Measurements from ENCODE around the gene EMCN.
"Not testable (repeated sequence)": the region's sequence is repeated elsewhere in the genome, so short reads cannot be mapped to it uniquely, and the experiment has no call there.

The EMCN gene

DNA sequence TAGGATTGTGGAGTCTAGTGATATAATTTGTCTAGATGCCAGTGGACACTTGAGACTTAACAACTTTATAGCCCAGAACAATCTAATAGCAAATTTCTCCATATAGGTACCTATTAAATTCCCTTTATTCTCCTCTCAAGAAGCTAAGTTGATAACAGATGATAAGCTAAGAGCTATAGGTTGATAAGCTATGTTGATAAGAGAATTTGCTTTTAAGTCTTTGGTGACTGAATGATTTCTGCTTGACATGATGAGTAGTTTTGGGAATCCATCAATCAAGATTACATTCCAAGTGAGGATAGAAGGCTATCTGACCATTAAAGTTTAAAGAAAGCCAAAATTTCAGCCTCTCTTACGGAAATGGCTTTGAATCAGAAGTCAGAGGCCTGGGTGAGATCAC, 131.6 kb downstream of the EMCN start:
- Histone ChIP-seq H3K9ac (ENCODE audit: low read length in 2 of 2) (no peak overlapping the region), H3K4me1 (ENCODE audit: control insufficient read depth, insufficient read depth, low read length) (no peaks in the 10 kb centered on the region), H3K36me3 (ENCODE audit: control insufficient read depth in 2 of 2, insufficient read depth in 2 of 2, low read length in 2 of 2) (no peaks in the 10 kb centered on the region), H3K4me3 (ENCODE audit: low read length in 2 of 2) (no peak overlapping the region), H3K27me3 (ENCODE audit: control insufficient read depth in 1 of 2, insufficient read depth in 2 of 2, low read length in 2 of 2) (no peaks in the 10 kb centered on the region), H3K9me3 (ENCODE audit: control insufficient read depth in 2 of 2, low read length in 2 of 2) (no peaks in the 10 kb centered on the region), H3K27ac (ENCODE audit: low read length) (no peak overlapping the region)

DNA sequence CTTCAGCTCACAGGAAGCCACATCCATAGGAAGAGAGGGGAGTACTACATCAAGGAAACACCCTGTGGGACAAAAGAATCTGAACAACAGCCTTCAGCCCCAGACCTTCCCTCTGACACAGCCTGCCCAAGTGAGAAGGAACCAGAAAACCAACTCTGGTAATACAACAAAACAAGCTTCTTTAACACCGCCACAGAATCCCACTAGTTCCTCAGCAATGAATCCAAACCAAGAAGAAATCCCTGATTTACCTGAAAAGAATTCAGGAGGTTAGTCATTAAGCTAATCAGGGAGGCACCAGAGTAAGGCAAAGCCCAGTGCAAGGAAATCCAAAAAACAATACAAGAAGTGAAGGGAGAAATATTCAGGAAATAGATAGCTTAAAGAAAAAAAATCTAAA, 137.4 kb downstream of the EMCN start:
- H3K36me3 ChIP-seq (ENCODE audit: control insufficient read depth in 2 of 2, insufficient read depth in 2 of 2, low read length in 2 of 2); H3K9ac ChIP-seq (ENCODE audit: low read length in 2 of 2); H3K9me3 ChIP-seq (ENCODE audit: control insufficient read depth in 2 of 2, low read length in 2 of 2); H3K4me1 ChIP-seq (ENCODE audit: control insufficient read depth, insufficient read depth, low read length); H3K27me3 ChIP-seq (ENCODE audit: control insufficient read depth in 1 of 2, insufficient read depth in 2 of 2, low read length in 2 of 2); H3K4me3 ChIP-seq (ENCODE audit: low read length in 2 of 2); H3K27ac ChIP-seq (ENCODE audit: low read length): not testable (repeated sequence)

DNA sequence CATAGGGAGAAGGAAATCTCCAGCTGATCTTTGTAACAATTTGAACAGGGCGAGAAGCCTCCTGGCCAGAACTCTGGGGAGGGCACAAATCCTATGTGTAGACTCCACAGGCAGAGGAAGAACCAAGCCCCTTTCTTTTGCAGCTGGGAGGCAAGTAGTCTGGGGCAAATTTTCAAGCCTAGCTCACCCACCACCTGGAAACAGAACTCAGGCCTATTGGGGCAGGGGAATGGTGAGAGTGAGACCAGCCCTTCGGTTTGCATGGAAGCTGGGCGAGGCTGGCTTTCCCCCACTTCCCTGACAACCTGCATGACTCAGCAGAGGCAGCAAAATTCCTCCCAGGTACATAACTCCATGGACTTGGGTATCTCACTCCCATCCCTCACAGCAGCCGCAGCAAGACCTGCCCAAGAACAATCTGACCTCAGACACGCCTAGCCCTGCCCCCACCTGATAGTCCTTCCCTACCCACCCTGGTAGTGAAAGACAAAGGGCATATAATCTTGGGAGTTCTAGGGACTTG, 138.2 kb downstream of the EMCN start:
- H3K4me3 ChIP-seq (ENCODE audit: low read length in 2 of 2) = no peak overlapping the region
- H3K36me3 ChIP-seq (ENCODE audit: control insufficient read depth in 2 of 2, insufficient read depth in 2 of 2, low read length in 2 of 2) = no peaks in the 10 kb centered on the region
- no peaks in the 10 kb centered on the region for H3K9me3 ChIP-seq (ENCODE audit: control insufficient read depth in 2 of 2, low read length in 2 of 2)
- H3K27me3 ChIP-seq (ENCODE audit: control insufficient read depth in 1 of 2, insufficient read depth in 2 of 2, low read length in 2 of 2) = no peaks in the 10 kb centered on the region
- H3K27ac ChIP-seq (ENCODE audit: low read length) = no peak overlapping the region
- no peaks in the 10 kb centered on the region for H3K4me1 ChIP-seq (ENCODE audit: control insufficient read depth, insufficient read depth, low read length)
- no peak overlapping the region for H3K9ac ChIP-seq (ENCODE audit: low read length in 2 of 2)

DNA sequence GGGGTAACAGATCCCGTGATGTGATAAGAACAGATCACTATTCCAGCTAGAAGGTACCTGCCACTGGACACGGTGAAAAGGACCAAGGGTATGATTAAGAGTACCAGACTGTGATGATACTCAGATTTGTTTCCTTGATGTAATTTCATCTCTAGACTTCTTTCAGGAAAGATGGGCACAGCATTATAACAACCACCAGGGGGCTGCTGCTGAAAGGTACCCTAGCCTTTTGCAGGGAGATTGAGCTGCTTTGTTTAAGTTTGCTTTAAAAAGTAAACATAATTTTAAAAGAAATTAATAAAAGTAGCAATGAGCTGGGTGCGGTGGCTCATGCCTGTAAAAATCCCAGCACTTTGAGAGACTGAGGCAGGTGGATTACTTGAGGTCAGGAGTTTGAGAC, 145.4 kb downstream of the EMCN start:
- no peaks in the 10 kb centered on the region for H3K4me1 ChIP-seq (ENCODE audit: control insufficient read depth, insufficient read depth, low read length)
- H3K27ac ChIP-seq (ENCODE audit: low read length) = no peak overlapping the region
- H3K27me3 ChIP-seq (ENCODE audit: control insufficient read depth in 1 of 2, insufficient read depth in 2 of 2, low read length in 2 of 2) = no peaks in the 10 kb centered on the region
- no peak overlapping the region for H3K4me3 ChIP-seq (ENCODE audit: low read length in 2 of 2)
- no peak overlapping the region for H3K9ac ChIP-seq (ENCODE audit: low read length in 2 of 2)
- H3K36me3 ChIP-seq (ENCODE audit: control insufficient read depth in 2 of 2, insufficient read depth in 2 of 2, low read length in 2 of 2) = no peaks in the 10 kb centered on the region
- H3K9me3 ChIP-seq (ENCODE audit: control insufficient read depth in 2 of 2, low read length in 2 of 2) = no peaks in the 10 kb centered on the region

DNA sequence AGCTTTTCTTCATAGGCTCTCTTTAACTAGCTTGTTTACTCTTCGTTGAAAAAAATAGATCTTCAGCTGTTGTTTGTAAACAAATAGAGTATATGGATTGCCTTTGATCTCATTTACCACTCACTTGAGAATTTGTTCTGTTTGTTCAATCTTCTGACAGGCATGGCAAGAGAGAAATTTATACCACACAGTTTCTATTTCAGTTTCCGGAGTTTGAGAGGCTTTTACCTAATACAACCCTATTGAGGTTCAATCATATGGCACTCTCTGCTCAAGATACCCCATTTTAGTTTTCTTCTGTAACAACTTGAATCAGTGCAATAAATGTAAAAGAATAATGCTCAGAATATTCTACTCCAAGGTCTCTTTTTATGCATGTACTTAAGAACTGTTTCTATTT, 148.0 kb downstream of the EMCN start:
- H3K4me3 ChIP-seq (ENCODE audit: low read length in 2 of 2) = no peak overlapping the region
- H3K27ac ChIP-seq (ENCODE audit: low read length) = no peak overlapping the region
- no peaks in the 10 kb centered on the region for H3K27me3 ChIP-seq (ENCODE audit: control insufficient read depth in 1 of 2, insufficient read depth in 2 of 2, low read length in 2 of 2)
- no peaks in the 10 kb centered on the region for H3K4me1 ChIP-seq (ENCODE audit: control insufficient read depth, insufficient read depth, low read length)
- H3K36me3 ChIP-seq (ENCODE audit: control insufficient read depth in 2 of 2, insufficient read depth in 2 of 2, low read length in 2 of 2) = no peaks in the 10 kb centered on the region
- no peaks in the 10 kb centered on the region for H3K9me3 ChIP-seq (ENCODE audit: control insufficient read depth in 2 of 2, low read length in 2 of 2)
- no peak overlapping the region for H3K9ac ChIP-seq (ENCODE audit: low read length in 2 of 2)

DNA sequence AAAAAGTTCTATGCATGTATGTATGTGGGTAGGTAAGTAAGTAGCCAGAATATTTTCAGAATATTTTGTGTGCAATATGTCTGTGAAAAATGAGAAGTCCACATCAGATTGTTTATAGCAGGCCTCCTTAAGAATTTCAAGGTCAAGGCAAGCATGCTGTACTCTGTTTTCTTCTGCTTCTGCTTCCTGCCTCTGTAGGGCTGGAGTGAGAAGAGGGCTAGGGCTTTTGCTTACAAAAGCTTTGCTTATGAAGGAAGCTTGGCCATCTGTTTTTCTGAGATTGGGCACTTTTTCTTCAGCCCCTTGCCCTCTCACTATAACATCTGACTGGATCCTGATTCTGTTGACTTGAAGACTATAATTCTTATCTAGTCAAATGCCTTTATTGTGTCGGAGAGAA, 150.4 kb downstream of the EMCN start:
- Histone ChIP-seq H3K4me3 (ENCODE audit: low read length in 2 of 2) (no peak overlapping the region), H3K4me1 (ENCODE audit: control insufficient read depth, insufficient read depth, low read length) (no peaks in the 10 kb centered on the region), H3K9ac (ENCODE audit: low read length in 2 of 2) (no peak overlapping the region), H3K27ac (ENCODE audit: low read length) (no peak overlapping the region), H3K36me3 (ENCODE audit: control insufficient read depth in 2 of 2, insufficient read depth in 2 of 2, low read length in 2 of 2) (no peaks in the 10 kb centered on the region), H3K9me3 (ENCODE audit: control insufficient read depth in 2 of 2, low read length in 2 of 2) (no peaks in the 10 kb centered on the region), H3K27me3 (ENCODE audit: control insufficient read depth in 1 of 2, insufficient read depth in 2 of 2, low read length in 2 of 2) (no peaks in the 10 kb centered on the region)

DNA sequence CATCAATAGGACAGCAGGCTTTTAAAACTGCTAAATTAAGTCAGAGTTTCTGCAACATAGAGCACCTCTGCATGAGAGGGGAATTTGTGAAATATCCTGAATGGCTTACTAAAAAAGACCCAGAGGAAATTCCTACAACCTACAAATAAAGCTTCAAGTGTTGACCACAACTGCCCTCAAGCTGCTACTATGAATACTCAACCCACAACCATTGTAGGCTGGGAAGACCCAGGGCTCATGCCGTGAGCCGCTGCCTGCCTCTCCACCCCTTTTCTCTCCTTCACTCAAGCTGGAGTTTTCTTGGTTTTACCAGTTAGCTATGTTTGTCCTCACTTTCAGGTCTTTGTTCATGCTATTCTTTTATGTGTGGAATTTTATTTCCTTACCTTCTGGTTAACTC, 151.6 kb downstream of the EMCN start:
- no peak overlapping the region for H3K4me3 ChIP-seq (ENCODE audit: low read length in 2 of 2)
- H3K4me1 ChIP-seq (ENCODE audit: control insufficient read depth, insufficient read depth, low read length) = no peaks in the 10 kb centered on the region

DNA sequence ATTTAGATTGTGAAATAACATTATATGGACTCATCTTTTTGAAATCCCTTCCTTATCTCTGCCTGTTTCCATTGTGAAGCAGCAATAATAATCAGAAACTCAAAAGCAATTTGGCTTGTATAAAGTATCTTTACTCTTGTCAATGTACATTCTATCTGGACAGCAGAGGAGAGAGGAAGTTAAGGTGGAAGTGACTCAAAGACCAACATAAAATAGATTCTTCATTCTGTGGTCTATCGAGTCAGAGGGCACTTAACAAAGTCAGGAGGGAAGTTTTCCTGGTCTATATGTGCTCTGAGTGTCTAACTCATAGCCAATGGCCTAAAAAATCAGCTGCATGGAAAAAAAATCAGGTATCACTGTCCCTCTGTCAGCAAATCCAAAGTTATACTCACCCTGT, 155.5 kb downstream of the EMCN start:
- Histone ChIP-seq H3K9ac (ENCODE audit: low read length in 2 of 2) (no peak overlapping the region), H3K4me1 (ENCODE audit: control insufficient read depth, insufficient read depth, low read length) (no peaks in the 10 kb centered on the region), H3K9me3 (ENCODE audit: control insufficient read depth in 2 of 2, low read length in 2 of 2) (no peaks in the 10 kb centered on the region), H3K36me3 (ENCODE audit: control insufficient read depth in 2 of 2, insufficient read depth in 2 of 2, low read length in 2 of 2) (no peaks in the 10 kb centered on the region), H3K4me3 (ENCODE audit: low read length in 2 of 2) (no peak overlapping the region), H3K27ac (ENCODE audit: low read length) (no peak overlapping the region), H3K27me3 (ENCODE audit: control insufficient read depth in 1 of 2, insufficient read depth in 2 of 2, low read length in 2 of 2) (no peaks in the 10 kb centered on the region)

More for the DNA sequence above, 151.6 kb downstream of the EMCN start:
- Histone ChIP-seq H3K9me3 (ENCODE audit: control insufficient read depth in 2 of 2, low read length in 2 of 2) (no peaks in the 10 kb centered on the region), H3K36me3 (ENCODE audit: control insufficient read depth in 2 of 2, insufficient read depth in 2 of 2, low read length in 2 of 2) (no peaks in the 10 kb centered on the region), H3K9ac (ENCODE audit: low read length in 2 of 2) (no peak overlapping the region), H3K27ac (ENCODE audit: low read length) (no peak overlapping the region), H3K27me3 (ENCODE audit: control insufficient read depth in 1 of 2, insufficient read depth in 2 of 2, low read length in 2 of 2) (no peaks in the 10 kb centered on the region)

DNA sequence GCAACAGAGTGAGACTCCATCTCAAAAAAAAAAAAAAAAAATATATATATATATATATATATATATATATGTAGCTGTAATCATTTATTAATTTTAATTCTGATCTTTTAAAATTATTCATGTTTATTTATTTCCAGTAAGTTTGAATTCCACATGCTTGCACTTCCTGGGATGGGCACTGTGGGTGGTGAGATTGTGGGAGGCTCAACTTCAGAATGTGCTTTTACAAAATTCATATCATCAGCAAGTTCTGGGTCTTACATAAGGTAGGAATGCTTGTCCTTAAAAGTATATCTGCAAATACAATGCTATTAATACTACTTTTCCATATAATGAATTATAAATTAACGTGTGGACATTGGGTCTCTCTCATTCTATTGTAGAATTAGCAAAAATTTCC, 156.5 kb downstream of the EMCN start:
- Histone ChIP-seq H3K9ac (ENCODE audit: low read length in 2 of 2) (no peak overlapping the region), H3K9me3 (ENCODE audit: control insufficient read depth in 2 of 2, low read length in 2 of 2) (no peaks in the 10 kb centered on the region), H3K27me3 (ENCODE audit: control insufficient read depth in 1 of 2, insufficient read depth in 2 of 2, low read length in 2 of 2) (no peaks in the 10 kb centered on the region), H3K4me3 (ENCODE audit: low read length in 2 of 2) (no peak overlapping the region), H3K27ac (ENCODE audit: low read length) (no peak overlapping the region), H3K36me3 (ENCODE audit: control insufficient read depth in 2 of 2, insufficient read depth in 2 of 2, low read length in 2 of 2) (no peaks in the 10 kb centered on the region), H3K4me1 (ENCODE audit: control insufficient read depth, insufficient read depth, low read length) (no peaks in the 10 kb centered on the region)

DNA sequence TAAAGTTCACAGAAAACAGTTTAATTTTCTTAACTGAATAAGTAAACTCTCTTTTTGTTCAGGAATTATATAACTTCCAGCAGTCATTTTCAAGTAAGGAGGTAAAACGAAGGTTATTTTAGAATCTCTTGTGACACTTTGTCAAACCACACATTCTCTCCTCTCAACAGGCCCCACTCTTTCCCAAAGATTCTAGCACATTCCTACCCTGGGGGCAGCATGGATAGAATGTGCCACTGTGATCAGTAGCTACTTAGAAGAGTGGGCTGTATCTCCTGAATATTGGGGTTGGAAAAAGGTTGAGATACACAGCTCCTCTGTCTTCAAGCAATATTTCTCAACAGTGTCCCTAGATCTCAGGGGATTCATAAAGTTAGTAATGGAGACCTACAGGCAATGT, 157.6 kb downstream of the EMCN start:
- Histone ChIP-seq H3K9me3 (ENCODE audit: control insufficient read depth in 2 of 2, low read length in 2 of 2) (no peaks in the 10 kb centered on the region), H3K9ac (ENCODE audit: low read length in 2 of 2) (no peak overlapping the region), H3K36me3 (ENCODE audit: control insufficient read depth in 2 of 2, insufficient read depth in 2 of 2, low read length in 2 of 2) (no peaks in the 10 kb centered on the region), H3K4me1 (ENCODE audit: control insufficient read depth, insufficient read depth, low read length) (no peaks in the 10 kb centered on the region), H3K27me3 (ENCODE audit: control insufficient read depth in 1 of 2, insufficient read depth in 2 of 2, low read length in 2 of 2) (no peaks in the 10 kb centered on the region), H3K4me3 (ENCODE audit: low read length in 2 of 2) (no peak overlapping the region), H3K27ac (ENCODE audit: low read length) (no peak overlapping the region)

DNA sequence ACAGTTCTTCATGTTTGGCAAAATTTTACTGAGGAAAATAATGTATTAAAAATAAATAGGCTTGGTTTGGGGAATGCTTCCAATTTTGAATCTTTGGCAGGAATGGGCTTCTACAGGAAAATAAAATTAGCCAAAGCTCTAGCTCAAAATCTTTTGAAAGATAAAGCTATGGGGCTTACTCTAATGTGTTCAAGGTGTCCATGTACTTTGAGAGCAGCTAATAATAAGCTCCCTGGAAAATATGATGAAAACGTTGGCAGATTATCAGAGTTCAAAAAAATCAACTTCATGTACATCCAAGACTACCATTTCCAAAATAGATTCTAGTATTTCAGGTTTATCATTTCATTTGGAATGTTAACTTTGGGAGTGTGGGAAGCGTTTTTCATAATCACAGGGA, 158.4 kb downstream of the EMCN start:
- Histone ChIP-seq H3K27me3 (ENCODE audit: control insufficient read depth in 1 of 2, insufficient read depth in 2 of 2, low read length in 2 of 2) (no peaks in the 10 kb centered on the region), H3K9me3 (ENCODE audit: control insufficient read depth in 2 of 2, low read length in 2 of 2) (no peaks in the 10 kb centered on the region), H3K4me1 (ENCODE audit: control insufficient read depth, insufficient read depth, low read length) (no peaks in the 10 kb centered on the region), H3K36me3 (ENCODE audit: control insufficient read depth in 2 of 2, insufficient read depth in 2 of 2, low read length in 2 of 2) (no peaks in the 10 kb centered on the region), H3K9ac (ENCODE audit: low read length in 2 of 2) (no peak overlapping the region), H3K4me3 (ENCODE audit: low read length in 2 of 2) (no peak overlapping the region), H3K27ac (ENCODE audit: low read length) (no peak overlapping the region)

Measured in stomach smooth muscle (tissue), 2 donors.